ENCODE data around the gene PPP2R2B.

Gene PPP2R2B

DNA sequence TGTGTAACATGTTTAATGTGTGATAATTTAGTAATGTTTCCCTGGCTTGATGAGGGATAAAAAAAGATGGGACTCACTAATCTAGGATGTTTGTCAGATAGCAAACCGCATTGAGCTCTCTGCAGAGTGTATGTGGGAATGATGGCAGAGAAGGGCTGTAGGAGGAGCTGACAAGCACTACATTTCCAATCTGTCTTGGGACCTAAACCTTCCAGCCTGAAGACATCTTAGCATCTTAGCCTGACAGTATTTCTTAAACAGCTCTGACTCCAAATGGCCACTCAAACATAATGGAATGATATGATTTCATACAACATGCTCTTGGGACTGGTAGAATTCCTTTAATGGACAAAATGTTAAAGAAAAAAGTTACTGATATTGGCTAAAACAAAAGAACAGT, 116.7 kb downstream of the PPP2R2B start:
- DNase-seq (ENCODE audit: insufficient read length, low spot score) = no peak
- no peak for FAIRE-seq
- TF ChIP-seq, protein P1, sequence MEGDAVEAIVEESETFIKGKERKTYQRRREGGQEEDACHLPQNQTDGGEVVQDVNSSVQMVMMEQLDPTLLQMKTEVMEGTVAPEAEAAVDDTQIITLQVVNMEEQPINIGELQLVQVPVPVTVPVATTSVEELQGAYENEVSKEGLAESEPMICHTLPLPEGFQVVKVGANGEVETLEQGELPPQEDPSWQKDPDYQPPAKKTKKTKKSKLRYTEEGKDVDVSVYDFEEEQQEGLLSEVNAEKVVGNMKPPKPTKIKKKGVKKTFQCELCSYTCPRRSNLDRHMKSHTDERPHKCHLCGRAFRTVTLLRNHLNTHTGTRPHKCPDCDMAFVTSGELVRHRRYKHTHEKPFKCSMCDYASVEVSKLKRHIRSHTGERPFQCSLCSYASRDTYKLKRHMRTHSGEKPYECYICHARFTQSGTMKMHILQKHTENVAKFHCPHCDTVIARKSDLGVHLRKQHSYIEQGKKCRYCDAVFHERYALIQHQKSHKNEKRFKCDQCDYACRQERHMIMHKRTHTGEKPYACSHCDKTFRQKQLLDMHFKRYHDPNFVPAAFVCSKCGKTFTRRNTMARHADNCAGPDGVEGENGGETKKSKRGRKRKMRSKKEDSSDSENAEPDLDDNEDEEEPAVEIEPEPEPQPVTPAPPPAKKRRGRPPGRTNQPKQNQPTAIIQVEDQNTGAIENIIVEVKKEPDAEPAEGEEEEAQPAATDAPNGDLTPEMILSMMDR (IDR thresholded peaks at IDR 0.05; ENCODE audit: insufficient read depth, missing control alignments) = no peak

DNA sequence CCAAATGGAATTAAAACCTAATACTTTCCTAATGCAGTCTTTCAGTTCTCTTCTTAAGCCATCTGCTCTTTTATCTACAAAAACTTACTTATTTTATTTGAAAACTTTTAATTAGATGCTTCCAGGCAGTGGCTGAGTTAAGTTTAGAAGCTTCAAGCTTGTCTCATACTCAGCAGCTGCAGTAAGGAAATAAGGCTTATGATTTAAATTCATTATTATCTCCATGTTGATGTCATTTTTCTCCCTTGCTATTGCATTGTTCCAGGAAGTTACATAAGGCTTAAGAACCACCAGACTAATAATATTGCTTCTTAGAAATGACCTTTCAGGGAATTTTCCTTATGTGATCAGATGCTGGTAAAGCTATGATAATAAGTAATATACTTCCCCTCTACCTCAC, 119.6 kb downstream of the PPP2R2B start:
- TF ChIP-seq, protein P1 (IDR thresholded peaks at IDR 0.05; ENCODE audit: insufficient read depth, missing control alignments) = no peak
- no peak for DNase-seq (ENCODE audit: insufficient read length, low spot score)
- FAIRE-seq = no peak

DNA sequence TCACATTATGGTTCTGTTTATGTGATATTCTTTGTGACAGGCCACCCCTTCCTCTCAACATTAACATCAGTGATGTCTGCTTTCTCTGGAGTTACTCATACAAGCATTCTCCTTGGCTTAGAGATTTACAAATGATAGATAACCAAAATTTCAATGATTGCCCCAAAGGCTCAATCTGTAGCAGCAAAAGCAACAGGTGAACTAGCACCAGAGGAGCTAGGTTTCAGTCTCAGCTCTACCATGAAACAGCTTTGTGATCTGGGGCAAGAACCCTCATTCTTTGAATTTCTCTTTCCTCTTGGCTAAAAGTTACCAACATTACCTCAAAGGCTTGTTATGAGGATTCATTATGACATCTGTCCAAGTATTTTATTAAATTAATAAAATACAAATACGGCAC, 120.5 kb downstream of the PPP2R2B start:
- FAIRE-seq (no peak), DNase-seq (ENCODE audit: insufficient read length, low spot score) (no peak)
- TF ChIP-seq, protein P1 (IDR thresholded peaks at IDR 0.05; ENCODE audit: insufficient read depth, missing control alignments) = no peak

DNA sequence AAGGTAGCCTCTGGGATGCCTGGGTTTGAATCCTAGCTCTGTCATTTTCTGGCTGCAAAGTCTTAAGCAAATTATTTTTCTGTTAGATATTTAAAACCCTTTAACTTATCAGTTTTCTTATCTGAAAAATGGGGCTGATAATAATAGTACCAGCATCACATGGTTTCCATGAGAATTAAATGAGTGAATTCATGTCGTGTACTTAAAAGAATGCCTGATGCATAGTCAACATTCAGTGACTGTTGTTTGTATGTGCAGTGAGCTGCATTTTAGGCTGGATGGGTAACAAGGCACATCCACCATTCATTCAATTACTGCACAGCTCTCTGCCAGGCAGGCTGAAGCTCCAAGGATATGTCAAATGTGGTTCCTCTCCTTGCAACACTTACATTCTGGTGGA, 122.0 kb downstream of the PPP2R2B start:
- no peak for DNase-seq (ENCODE audit: insufficient read length, low spot score)

DNA sequence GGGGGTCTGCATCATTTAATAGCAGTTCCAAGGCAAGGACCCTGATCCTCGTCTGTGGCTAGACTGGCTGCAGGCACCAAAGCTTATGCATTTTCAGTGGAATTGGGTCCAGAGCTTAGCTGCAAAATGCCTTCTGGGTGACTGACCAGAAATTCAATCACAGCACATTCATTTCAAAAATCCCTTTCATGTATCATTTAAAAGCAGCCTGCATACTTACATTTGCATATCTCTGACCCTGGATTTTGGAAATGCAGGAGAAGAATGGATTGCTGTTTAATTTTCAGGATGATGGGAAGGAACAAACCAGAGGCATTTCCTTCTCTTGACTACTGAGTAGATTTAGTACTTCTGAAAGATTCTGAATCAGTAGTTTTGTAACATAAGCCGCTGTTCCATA, 122.8 kb downstream of the PPP2R2B start:
- FAIRE-seq (no peak), DNase-seq (ENCODE audit: insufficient read length, low spot score) (no peak)
- TF ChIP-seq, protein P1 (IDR thresholded peaks at IDR 0.05; ENCODE audit: insufficient read depth, missing control alignments) = no peak

More for the DNA sequence above, 122.0 kb downstream of the PPP2R2B start:
- TF ChIP-seq, protein P1 (IDR thresholded peaks at IDR 0.05; ENCODE audit: insufficient read depth, missing control alignments) = no peak
- FAIRE-seq = no peak

DNA sequence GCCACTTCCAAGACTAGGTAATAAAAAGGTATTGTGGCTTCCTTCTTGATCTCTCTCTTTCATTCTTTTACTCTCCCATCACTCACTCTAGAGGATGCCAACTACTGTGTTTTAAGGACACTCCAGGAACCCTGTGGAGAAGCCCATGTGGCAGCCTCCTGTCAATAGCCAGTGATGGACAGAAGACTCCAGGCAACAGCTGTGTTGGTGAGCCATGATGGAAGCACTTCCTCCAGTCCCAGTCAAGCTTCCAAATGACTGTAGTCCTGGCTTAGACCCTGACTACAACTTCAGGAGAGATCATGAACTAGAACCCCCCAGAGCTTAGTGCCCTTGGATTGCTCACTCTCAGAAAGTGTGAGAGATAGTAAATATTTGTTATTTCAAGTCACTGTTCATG, 123.9 kb downstream of the PPP2R2B start:
- DNase-seq (ENCODE audit: insufficient read length, low spot score) = no peak
- TF ChIP-seq, protein P1 (IDR thresholded peaks at IDR 0.05; ENCODE audit: insufficient read depth, missing control alignments) = no peak
- no peak for FAIRE-seq

DNA sequence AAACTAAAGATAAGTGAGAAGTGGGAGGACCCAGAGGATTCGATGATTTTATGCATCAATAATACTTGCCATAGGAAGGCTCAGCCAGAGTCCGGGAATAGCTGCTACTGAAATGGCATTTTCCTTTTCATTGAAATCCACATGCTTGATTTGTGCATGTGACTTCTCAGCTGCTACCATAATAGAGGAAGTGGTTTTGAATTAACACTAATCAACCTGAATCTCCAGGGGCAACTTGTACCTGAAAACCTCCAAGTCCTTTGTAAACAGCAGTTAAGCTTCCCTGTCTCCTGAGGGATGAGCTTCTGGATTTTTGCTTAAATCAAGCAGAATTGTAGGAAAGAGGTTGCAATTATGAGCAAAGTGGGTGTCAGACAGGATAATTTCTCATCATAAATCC, 124.9 kb downstream of the PPP2R2B start:
- peak; percentile 86 for FAIRE-seq
- DNase-seq (ENCODE audit: insufficient read length, low spot score) = no peak
- TF ChIP-seq, protein P1 (IDR thresholded peaks at IDR 0.05; ENCODE audit: insufficient read depth, missing control alignments) = no peak
